HFF-Myc (cell line): ENCODE data around the gene PCSK1.

Source experiments
- DNase-seq: peaks from one replicate; pipeline ENCODE4 v3.0.0-alpha.2; 2011; ENCODE audit warnings: low read depth; ENCODE audit errors: extremely low read depth
- H3K4me3 ChIP-seq: replicated peaks from 2 replicates; pipeline ENCODE4 v1.5.1; 2011; ENCODE audit warnings: low read depth, mild to moderate bottlenecking, control low read depth, low read length
- CTCF ChIP-seq: IDR thresholded peaks from 2 replicates; pipeline ENCODE4 v1.5.1; 2012; ENCODE audit warnings: mild to moderate bottlenecking, low read depth, low read length, control low read depth; ENCODE audit errors: missing control alignments

The PCSK1 gene

DNA sequence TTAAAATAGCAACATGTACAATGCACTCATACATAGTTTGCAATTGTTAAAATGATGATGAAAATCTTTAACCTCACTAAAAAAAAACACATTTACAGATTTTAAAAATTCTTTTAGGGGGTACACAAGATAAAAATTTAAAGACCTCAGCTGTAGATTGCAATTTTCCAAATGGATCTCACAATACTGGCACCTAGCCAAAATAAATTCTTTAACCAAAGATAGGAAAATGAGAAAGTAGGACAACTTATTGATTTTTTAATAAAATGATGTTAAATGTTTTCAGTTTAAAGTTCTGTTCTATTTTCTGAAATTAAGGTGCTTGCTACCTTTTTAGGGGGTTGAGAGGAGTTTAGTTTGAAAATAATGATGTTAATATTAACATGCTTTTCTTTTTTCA is 90.0 kb downstream of the PCSK1 start:
- no peak overlapping the region for H3K4me3 ChIP-seq
- TF ChIP-seq CTCF: no peak
- no peak for DNase-seq

DNA sequence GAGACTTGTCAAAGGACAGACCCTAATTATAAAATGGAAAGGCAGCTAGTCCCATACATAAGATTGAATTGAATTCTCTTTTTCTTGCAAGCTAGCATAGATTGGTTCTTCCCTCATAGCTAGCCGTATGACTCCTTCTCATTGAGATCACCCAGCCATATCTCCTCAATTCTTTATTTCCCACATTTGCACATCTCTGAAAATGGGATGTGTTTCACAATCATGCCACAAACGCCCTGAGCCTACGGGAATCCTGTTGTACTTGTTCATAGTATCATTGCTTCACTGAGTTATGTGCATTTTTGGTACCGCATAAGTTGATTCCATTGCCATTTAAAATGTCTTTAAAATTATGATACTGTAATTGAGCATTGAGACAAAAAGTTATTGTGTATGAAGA is 90.5 kb downstream of the PCSK1 start:
- no peak for DNase-seq
- TF ChIP-seq CTCF: no peak
- no peak overlapping the region for H3K4me3 ChIP-seq
